GM21381 (cell line): ENCODE data around the gene PIP5K1C.

Source experiments
- ATAC-seq: cut with Tn5 transposase; IDR thresholded peaks from one replicate; pipeline ENCODE4 v1.9.1; 2021; ENCODE audit warnings: mild to moderate bottlenecking, moderate library complexity; ENCODE audit not compliant: unreplicated experiment

The PIP5K1C gene

GRCh38 chr19:3613818-3614661, 86.2 kb downstream of the PIP5K1C start:
- ATAC-seq, result no peak

DNA sequence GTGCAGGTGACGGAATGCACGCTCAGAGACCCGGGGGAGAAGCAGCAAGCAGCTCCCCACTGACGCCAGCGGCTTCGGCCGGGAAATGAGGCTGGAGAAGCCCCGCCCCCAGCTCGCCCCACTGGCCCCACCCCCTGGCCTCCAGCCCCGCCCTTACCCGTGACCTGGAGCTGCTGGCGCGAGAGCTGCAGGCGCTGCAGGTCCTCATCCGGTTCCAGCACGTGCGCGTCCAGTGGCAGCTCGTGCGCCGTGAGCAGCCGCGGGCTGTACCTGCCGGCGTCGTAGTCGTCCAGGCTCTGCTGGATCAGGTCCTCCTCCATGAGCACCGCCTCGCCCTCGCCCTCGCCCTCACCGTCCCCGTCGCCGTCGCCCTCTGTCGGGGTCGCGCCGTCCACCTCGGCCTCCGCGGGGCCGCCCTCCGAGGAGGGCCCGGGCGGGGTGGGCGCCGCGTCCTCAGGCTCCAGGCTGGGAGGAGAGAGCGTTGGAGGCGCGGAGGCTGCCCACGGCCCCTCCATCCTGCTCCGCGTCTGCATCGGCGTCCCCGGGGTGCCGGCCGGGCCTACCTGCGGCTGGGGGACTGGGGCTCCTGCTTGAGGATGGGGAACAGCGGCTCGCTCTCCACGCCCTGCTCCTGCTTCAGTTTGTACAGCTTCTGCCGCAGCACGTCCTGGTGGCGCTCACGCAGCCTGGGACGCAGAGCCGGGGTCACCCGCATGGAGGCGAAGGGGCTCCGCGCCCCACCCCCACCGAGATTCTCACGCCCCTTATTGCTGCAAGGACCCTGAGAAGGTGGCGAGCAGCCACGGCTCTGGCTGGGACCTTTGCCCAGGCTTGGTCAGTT, 87.1 kb downstream of the PIP5K1C start:
- no peak for ATAC-seq

DNA sequence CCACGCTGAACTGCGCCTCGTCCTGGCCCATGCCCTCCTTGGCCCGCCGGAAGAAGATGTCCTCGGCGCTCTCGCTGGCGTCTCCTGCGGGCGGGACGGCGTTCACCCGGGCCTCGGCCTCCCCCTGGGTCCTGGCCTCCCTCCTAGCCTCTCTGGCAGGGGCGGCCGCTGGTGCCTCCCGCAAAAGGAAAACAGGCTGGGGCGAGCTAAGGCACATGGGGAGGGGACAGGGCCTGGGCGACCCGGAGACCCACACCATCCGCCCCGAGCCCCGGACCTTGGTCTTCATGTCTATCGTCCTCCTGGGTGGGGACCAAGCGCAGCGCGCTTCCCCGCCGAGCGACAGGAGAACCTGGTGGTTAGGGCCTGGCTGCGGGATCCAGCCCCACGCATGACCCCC, 87.9 kb downstream of the PIP5K1C start:
- no peak for ATAC-seq

DNA sequence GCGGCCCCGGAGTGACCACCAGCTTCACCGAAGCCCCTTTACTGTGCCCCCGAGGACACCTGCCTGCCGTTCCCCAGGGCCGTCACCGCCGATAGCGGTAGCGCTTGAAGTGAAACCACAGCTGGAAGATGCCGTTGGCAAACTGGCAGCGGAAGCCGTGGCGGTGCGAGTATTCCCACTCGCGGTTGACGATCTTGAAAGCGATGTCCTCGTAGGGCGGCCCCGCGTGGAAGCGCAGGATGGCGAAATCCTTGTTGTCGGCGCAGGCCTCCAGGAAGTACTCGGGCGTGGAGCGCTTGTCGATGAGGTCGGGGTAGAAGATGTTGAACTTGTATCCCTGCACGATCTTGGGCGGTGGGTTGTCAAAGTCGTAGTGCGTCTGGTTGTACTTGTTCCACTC, 88.4 kb downstream of the PIP5K1C start:
- ATAC-seq, result no peak

GRCh38 chr19:3610745-3611717, 89.2 kb downstream of the PIP5K1C start:
- ATAC-seq, result no peak

- ATAC-seq, result no peak
These were observed 90.2 kb downstream of the PIP5K1C start for GRCh38 chr19:3609779-3610719.

- no peak for ATAC-seq
These were observed 91.4 kb downstream of the PIP5K1C start for GRCh38 chr19:3608750-3609322.

DNA sequence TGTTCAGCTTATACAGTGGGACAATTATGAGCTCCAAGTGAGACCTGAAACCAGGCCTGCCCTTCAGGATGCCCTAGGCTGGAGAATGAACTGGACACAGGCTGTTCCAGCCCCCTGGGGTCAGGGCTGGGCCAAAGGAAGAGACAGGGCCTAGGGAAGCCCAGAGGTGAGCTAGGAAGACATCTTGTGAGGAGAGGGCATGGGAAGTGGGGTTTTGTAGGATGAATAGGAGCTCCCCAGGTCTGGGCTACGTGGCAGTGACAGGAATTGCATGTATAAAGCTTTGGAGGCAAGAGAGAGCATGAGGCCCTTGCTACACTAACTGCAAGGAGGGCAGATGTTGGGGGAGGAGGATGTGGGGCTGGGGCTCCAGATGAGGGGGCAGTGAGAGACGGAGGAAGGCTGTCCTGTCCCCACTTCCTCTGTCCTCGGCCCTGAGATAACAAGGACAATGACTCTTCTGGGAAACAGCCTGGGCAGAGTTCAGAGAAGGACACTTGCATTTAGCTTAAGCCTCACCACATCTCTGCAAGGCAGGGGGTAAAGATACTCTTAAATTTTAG, 92.1 kb downstream of the PIP5K1C start:
- no peak for ATAC-seq

DNA sequence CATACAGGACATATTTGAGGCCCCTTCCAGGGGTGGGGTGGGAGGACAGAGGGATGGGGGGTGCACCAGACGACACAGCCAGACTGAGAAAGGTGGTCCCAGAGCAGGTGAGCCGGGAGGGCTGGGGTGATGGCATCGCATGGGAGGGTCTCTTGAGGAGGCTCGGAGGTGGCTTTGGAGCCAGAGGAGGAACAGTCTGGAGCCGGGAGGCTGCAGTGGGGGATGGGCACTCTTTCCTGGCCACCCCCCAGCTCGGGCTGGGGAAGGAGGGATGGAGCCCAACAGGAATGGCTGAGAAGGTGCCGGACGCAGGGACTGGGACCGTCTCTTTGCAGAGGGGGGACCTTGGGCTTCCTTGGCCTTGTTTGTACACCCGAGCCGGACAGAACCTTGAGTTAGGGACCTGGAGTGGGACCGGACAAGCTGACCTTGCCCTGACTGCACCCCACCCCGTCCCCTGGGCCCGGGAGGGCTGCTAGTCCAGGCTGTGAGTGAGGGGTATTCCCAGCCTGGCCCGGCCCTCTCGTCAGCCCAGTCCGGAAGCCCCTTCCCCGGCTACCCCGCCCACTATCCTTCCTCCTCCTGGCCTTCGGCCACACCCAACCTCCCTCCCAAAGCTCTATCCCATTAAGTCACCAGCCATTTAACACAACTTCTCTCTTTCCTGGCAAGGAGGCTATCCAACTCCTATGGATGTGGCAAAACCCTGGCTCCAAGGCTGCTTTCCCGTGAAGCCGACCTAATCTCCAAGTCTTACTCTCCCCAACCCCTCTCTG, 92.8 kb downstream of the PIP5K1C start:
- ATAC-seq, result no peak

- no peak for ATAC-seq
These were observed 93.5 kb downstream of the PIP5K1C start, which contains the start of gene TBXA2R for GRCh38 chr19:3606690-3607289. Gene TBXA2R, minus strand, starts transcription at chr19:3606875. Its CDS starts 6,241 bp downstream, at chr19:3600634.

GRCh38 chr19:3606174-3606689, 94.0 kb downstream of the PIP5K1C start:
- no peak for ATAC-seq

GRCh38 chr19:3605770-3606169, 94.5 kb downstream of the PIP5K1C start:
- ATAC-seq, result no peak

DNA sequence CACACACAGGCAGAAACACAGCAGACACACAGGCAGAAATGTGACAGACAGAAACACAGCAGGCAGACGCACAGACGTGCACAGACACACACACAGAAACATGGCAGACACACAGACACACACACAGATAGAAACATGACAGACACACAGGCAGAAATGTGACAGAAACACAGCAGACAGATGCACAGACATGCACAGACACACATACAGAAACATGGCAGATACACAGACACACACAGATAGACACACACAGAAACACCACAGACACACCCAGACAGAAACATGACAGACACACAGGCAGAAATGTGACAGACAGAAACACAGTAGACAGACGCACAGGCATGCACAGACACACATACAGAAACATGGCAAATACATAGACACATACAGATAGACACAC, 94.9 kb downstream of the PIP5K1C start:
- no peak for ATAC-seq

DNA sequence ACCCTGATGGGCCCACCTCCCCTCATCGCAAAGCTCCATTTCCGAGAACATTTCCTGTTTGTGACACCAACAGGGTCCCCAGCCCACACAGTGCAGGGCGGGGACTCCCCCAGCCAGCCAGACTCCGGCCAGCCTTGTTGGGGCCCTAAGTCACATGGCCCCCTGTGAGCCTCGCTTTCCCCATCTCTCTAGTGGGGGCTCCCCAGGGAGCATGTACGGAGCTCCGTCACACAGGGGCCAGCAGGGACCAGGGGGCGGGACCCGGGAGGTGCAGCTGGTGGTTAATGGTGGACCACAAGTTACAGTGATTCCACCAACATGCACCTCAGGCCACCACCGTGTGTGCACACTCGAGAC, 95.3 kb downstream of the PIP5K1C start:
- ATAC-seq, result no peak

DNA sequence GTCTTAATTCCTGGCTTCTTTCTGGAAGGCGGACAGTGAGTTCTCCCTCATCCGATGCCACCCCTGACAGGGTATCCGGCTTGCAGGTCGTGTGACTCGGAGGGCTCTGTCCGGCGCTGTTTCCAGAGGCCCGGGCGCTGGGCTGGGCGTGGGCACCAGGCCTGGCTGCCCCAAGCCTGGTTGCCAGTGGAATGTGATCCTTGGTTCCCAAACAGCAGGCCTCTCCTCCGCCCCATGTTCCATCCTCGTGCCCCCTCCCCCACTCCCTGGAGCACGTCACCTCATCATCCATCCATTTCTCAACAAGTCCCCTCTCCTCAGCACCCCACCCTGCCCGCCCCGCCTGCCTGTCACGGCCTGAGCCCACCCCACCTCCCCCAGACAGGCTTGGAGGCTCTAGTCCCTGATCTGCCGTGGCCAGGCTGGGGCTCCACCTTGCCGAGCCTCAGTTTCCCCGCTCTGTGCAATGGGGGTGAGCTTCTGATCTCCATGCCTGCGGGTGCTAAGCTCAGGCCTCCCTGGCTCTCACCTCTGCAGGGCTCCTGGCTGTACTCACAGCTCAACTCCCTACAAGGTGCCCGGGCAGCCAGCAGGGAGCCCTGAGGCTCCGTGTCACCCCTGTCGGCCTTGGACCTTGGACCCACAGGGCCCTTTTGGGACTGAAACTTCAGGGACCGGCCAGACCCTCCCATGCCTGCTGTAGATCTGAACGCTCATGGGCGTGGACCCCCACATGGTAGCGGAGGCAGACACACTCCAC, 95.9 kb downstream of the PIP5K1C start:
- ATAC-seq, result no peak

GRCh38 chr19:3603121-3603811, 97.0 kb downstream of the PIP5K1C start:
- no peak for ATAC-seq
